Spinal cord (tissue), 10 donors: ENCODE data around the gene HAPSTR1. TPM values are rescaled to one million over a fixed set of nuclear protein-coding genes. Genes with fewer than 3 reads are reported as not detected.

Experiments used
- DNase-seq, 6 donors: peaks; one replicate each; pipeline versions ENCODE4 v3.0.0 to v3.0.0-alpha.2; 2013 to 2015; ENCODE audit warnings: low spot score in 6 of 6, low read depth in 4 of 6
- H3K27ac ChIP-seq: one replicate; pipeline ENCODE4 v1.5.1; 2013; ENCODE audit warnings: low read depth, low read length, control low read depth
- H3K27me3 ChIP-seq: one replicate; pipeline ENCODE4 v1.6.1; 2013; ENCODE audit warnings: low read length; ENCODE audit not compliant: control insufficient read depth, insufficient read depth
- H3K36me3 ChIP-seq: one replicate; pipeline ENCODE4 v1.6.1; 2013; ENCODE audit warnings: low read length; ENCODE audit not compliant: control insufficient read depth, insufficient read depth
- H3K4me1 ChIP-seq: one replicate; pipeline ENCODE4 v1.6.1; 2013; ENCODE audit warnings: low read length; ENCODE audit not compliant: control insufficient read depth, insufficient read depth
- H3K4me3 ChIP-seq: one replicate; pipeline ENCODE4 v1.5.1; 2013; ENCODE audit warnings: low read depth, low read length, control low read depth
- H3K9me3 ChIP-seq: one replicate; pipeline ENCODE4 v1.6.1; 2013; ENCODE audit warnings: low read length; ENCODE audit not compliant: control insufficient read depth, insufficient read depth
- WGBS: methylation state at CpG from one replicate; pipeline ENCODE4 v1.1.5; 2013; ENCODE audit warnings: missing lambda C conversion rate; ENCODE audit not compliant: insufficient coverage; 5-methylcytosine and 5-hydroxymethylcytosine counted together
- polyA plus RNA-seq, 2 donors: library from polyadenylated mRNA; unstranded; fragments of 120-200 nt; gene quantifications; one replicate each; pipeline ENCODE4 v1.2.1, GENCODE V29; 2013; ENCODE audit not compliant: insufficient read length in 2 of 2
- total RNA-seq, 2 donors: library from RNA; depleted of rRNA in 1 of 2; stranded (reverse); fragments of 120-200 nt in 1 of 2; fragments of >200 nt in 1 of 2; gene quantifications; one replicate each; pipeline versions ENCODE4 v1.2.3 to v1.2.4, GENCODE V29; 2013 to 2014
- donor health status: healthy.

Gene HAPSTR1
- total and polyA plus RNA-seq, 4 donors, result 43.9 to 87.0 (median 59.3) TPM

DNA sequence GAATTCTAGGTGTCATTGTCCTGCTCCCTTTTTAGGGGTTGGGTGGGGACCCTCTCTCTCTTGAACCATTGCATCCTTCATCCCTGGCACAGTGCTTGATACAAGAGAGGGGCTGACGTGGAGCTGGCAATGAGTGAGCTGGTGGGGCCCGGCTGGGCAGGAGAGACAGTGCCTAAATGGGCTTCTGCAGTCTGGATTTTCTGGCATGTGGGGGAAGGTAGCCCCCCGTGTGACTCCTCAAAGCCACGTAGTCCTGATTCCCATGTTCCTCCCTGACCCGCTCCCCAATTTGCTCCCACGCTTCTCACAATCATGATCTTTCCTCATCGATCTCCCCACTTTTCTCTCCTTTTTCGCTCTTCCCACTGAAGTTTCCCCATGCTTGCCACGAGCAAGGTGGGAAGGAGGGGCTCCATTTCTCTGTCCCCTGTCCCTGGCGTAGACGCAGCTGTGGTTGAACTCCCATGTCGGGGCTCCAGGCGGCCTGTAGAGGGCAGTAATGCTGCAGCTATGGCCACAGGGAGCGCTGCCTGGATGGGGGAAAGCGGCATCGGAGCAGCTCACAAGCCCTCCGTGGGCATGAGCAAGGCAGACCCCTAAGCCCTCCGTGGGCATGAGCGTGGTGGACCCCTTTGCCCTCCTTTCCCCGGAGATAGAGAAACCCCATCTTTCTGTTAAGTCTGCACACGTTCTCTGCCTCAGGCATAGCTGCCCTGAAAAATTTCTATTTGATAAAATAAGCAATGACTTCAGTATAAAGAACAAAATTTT lies 47.5 kb downstream of the HAPSTR1 start:
- Histone ChIP-seq H3K9me3 (no peaks in the 10 kb centered on the region), H3K4me3 (no peak overlapping the region), H3K27ac (no peak overlapping the region), H3K36me3 (no peaks in the 10 kb centered on the region), H3K27me3 (no peaks in the 10 kb centered on the region), H3K4me1 (peaks cover 13% of the 10 kb centered on the region)
- WGBS, result 6% methylated on average over 15 of the region's 21 CpGs
- DNase-seq, result peak in 5 of 6 donors; percentile 53 to 95 (median 74)

- Histone ChIP-seq H3K4me3 (no peak overlapping the region), H3K27me3 (no peaks in the 10 kb centered on the region), H3K27ac (no peak overlapping the region), H3K9me3 (no peaks in the 10 kb centered on the region), H3K4me1 (peaks cover 9% of the 10 kb centered on the region), H3K36me3 (no peaks in the 10 kb centered on the region)
- WGBS, result 83% methylated on average over 1 of the region's 7 CpGs
- peak in 1 of 6 donors; percentile 53 for DNase-seq
Measured at GRCh38 chr16:9139965-9140364, 48.5 kb downstream of the HAPSTR1 start.

Other genes starting within 250 kb of the HAPSTR1 start
- 10 to 100 TPM; 42.0 to 95.8 TPM for gene CARHSP1, start 222.6 kb upstream of the HAPSTR1 start, total RNA-seq
- 10 to 100 TPM; 68.9 to 81.3 TPM for gene CARHSP1, start 222.6 kb upstream of the HAPSTR1 start, polyA plus RNA-seq
- not detected for gene LITAFD, start 209.3 kb upstream of the HAPSTR1 start, total RNA-seq
- gene LITAFD, start 209.3 kb upstream of the HAPSTR1 start, polyA plus RNA-seq, result under 1 TPM in 1 of 2 donors, not detected in 1; 0.33 TPM
- 10 to 100 TPM; 60.6 to 88.6 TPM for gene USP7, start 127.7 kb upstream of the HAPSTR1 start, total RNA-seq
- 100 to 1,000 TPM; 102 to 103 TPM for gene USP7, start 127.7 kb upstream of the HAPSTR1 start, polyA plus RNA-seq